HG03066 (cell line): ENCODE results near the gene ZNF433.
A peak's percentile ranks its signal among the peaks of the same experiment; 100 is the strongest.
"Not testable (repeated sequence)": the region's sequence is repeated elsewhere in the genome, so short reads cannot be mapped to it uniquely, and the experiment has no call there.

Source experiments
- ATAC-seq: cut with Tn5 transposase; IDR thresholded peaks from one replicate; pipeline ENCODE4 v1.9.1; 2021; ENCODE audit warnings: low read depth; ENCODE audit not compliant: unreplicated experiment

Gene ZNF433

DNA sequence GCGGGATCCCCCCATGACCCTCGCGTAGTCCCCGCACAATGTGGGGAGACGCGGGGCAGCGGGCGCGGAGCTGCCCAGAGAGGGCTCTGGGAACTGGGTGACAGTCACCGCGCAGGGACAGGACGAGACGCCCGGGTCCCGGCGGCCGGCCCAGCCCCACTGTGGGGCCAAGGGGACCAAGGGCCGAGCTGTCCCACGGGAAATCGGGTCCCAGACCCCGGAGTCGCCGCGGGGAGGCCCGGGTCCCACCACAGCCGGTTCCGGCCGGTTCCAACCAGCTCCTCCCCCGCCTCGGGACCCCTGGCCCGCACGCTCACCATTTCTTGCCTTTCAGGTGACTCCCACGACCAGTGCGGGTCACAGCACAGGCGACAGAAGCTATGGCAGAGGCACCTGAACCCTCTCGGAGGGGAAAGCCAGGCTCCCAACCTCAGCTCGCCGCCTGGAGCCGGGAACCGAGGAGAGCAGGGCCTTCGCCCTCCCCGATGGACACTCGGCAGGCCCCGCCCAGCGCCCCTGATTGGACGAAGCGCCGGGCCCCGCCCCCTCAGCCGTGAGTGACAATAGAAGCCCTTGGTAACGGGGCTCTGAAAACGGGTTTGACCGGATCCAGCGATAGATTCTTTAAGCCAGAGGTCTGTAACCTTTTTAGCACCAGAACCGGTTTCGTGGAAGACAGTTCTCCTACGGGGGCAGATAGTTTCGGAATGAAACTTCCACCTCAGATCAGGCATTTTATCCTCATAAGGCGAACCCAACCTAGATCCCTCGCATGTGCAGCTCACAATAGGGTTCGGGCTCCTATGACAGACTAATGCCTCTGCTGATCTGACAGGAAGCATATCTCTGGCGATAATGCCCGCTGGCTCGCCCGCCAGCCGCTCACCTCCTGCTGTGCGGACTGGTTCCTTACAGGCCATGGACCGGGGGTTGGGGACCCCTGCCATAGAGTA, at the start of gene ZNF433:
ZNF433 (minus strand) TSS at position 460 of the 953 bp plus-strand sequence; CDS start at position 320, 140 bp downstream.
- ATAC-seq: peak; percentile 86

DNA sequence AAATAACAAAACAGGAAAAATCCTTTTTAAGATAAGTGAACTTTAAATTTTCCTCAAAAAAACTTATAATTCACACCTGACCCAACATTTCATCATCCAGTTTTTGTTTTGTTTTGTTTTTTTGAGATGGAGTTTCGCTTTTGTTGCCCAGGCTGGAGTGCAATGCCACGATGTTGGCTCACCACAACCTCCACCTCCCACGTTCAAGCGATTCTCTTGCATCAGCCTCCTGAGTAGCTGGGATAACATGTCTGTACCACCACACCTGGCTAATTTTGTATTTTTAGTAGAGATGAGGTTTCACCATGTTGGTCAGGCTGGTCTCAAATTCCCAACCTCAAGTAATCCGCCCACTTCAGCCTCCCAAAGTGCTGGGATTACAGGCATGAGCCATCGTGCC, 47.9 kb upstream of the ZNF433 start:
- not testable (repeated sequence) for ATAC-seq

- no peak for ATAC-seq
These were observed 41.9 kb upstream of the ZNF433 start for GRCh38 chr19:12077375-12077774.

- ATAC-seq: not testable (repeated sequence)
These were observed 40.9 kb upstream of the ZNF433 start for GRCh38 chr19:12076331-12076730.

DNA sequence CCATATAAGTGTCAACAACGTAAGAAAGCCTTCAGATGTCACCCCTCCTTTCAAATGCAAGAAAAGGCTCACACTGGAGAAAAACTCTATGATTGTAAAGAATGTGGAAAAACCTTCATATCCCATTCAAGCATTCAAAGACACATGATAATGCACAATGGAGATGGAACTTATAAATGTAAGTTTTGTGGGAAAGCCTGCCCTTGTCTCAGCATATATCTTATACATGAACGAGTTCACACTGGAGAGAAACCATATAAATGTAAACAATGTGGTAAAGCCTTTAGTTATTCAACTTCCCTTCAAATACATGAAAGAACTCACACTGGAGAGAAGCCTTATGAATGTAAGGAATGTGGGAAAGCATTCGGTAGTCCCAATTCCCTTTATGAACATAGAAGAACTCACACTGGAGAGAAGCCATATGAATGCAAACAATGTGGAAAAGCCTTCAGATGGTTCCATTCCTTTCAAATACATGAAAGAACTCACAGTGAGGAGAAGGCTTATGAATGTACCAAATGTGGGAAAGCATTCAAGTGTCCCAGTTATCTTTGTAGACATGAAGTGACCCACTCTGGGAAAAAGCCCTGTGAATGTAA, 40.2 kb upstream of the ZNF433 start:
- no peak for ATAC-seq

- ATAC-seq: no peak
These were observed 29.4 kb upstream of the ZNF433 start, which contains the start of gene ZNF844 for GRCh38 chr19:12064590-12065538. TSS of gene ZNF844 (plus strand) at chr19:12064731. CDS start at chr19:12064874, 143 bp downstream.

DNA sequence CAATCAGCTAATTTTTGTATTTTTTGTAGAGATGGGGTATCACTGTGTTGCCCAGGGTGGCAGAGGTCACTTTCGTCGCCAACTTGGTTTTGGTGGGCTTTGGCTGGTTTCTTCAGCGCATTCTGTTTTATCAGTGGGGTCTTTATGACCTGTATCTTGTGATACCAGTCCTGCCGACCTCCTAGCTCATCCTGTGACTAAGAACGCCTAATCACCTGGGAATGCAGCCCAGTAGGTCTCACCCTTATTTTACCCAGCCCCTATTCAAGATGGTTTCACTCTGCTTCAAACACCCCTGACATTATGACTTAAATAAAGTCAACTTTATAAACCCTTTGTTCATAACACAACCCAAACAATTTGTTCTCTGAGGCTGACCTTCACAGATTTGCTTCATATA, 20.3 kb upstream of the ZNF433 start:
- ATAC-seq: no peak

DNA sequence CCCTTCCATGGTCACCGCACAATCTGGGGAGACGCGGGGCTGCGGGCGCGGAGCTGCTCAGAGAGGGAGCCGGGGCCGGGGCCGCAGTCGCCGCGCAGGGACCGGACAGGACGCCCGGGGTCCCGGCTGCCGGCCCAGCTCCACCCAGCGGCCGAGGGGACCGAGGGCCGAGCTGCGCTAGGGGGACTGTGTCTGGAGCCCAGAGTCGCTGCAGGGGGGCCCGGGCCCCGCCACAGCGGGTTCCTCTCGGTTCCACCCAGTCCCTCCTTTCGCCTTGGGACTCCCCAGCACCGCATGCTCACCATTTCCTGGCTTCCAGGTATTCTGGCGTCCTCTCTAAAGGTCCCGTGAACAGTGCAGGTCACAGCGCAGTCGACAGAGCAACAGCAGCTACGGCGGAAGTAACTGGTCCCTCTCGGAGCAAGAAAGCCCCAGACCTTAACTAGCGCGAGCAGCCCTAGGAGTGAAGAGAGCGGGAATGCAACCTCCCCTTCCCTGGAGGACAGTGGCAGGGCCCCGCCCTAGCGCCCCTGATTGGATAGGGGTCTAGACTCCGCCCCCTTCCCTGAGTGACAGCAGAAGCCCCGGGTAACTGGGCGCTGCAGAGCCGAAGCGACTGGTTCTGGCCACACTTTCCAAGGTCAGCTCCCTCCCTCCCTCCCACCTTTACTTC, 17.2 kb upstream of the ZNF433 start, which contains the start of gene ZNF878:
ZNF878 (minus strand) TSS at position 465 of the 673 bp plus-strand sequence; CDS start at position 305, 160 bp downstream.
- peak; percentile 82 for ATAC-seq

DNA sequence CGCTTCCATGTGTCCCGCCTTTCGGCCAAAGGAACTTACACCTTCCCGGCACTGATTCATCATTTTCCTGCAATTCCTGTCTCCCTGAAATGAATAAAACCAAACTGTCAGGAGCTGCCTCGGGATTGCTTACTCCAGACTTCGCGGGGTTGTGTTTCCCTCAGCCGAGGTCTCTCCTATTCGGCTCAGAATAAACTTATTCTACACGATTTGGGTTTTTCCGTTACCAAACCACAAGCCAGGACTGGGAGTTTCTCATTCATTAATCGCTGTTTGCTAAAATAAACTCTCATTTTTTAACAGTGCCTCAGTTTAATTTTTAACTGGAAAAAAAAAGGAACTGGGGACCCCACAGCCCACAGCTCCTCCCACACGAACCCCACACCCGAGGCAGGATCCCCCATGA, 16.6 kb upstream of the ZNF433 start:
- ATAC-seq: peak; percentile 21

GRCh38 chr19:12047868-12048267, 12.4 kb upstream of the ZNF433 start:
- ATAC-seq: no peak

- no peak for ATAC-seq
These were observed 8.4 kb upstream of the ZNF433 start for GRCh38 chr19:12043752-12044422.

DNA sequence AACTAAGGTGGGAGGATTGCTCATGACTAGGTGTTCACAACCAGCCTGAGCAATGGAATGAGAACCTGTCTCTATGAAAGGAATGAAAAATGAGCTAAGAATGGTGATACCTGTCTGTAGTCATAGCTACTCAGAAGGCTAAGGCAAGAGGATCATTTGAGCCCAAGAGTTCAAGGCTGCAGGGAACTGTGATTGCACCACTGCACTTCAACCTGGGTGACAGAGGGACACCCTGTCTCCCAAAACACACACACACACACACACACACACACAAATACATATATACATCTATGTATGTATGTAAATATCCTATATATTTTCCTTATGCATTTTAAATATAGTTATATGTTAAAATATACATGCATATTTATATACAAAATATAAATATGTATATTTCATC, 7.4 kb upstream of the ZNF433 start:
- ATAC-seq: no peak

GRCh38 chr19:12034620-12035019, 859 bp downstream of the ZNF433 start:
- ATAC-seq: no peak

DNA sequence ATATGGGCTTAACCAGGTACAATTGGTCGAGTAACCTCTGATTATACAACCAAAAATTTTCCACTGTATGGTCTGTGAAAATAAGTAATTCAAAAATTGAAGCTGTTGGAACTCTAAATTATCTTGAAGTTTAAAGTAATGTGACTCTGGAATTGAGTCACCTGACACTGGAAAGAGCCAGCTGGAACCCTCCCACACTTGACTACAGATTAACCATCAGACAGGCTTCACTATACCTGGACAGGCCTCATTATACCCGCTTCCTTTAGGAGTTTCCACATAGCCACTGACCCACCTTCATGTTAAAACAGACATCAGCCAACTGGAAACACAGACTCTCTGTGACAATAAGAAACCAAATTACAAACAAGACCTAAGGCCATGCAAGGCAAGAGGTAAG, 1.3 kb downstream of the ZNF433 start:
- ATAC-seq: no peak

DNA sequence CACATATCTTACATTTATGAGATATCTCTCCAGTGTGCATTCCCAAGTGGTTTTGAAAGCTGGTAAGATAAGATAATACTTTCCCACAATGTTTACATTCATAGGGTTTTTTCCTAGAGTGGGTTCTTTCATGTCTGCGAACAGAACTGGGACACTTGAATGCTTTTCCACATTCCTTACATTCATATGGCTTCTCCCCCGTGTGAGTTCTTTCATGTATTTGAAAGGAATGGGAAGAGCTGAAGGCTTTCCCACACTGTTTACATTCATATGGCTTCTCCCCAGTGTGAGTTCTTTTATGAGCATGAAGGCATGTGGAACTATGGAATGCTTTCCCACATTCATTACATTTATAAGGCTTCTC, 19.7 kb downstream of the ZNF433 start:
- ATAC-seq: no peak

- ATAC-seq: no peak
These were observed 20.3 kb downstream of the ZNF433 start for GRCh38 chr19:12015015-12015752.

DNA sequence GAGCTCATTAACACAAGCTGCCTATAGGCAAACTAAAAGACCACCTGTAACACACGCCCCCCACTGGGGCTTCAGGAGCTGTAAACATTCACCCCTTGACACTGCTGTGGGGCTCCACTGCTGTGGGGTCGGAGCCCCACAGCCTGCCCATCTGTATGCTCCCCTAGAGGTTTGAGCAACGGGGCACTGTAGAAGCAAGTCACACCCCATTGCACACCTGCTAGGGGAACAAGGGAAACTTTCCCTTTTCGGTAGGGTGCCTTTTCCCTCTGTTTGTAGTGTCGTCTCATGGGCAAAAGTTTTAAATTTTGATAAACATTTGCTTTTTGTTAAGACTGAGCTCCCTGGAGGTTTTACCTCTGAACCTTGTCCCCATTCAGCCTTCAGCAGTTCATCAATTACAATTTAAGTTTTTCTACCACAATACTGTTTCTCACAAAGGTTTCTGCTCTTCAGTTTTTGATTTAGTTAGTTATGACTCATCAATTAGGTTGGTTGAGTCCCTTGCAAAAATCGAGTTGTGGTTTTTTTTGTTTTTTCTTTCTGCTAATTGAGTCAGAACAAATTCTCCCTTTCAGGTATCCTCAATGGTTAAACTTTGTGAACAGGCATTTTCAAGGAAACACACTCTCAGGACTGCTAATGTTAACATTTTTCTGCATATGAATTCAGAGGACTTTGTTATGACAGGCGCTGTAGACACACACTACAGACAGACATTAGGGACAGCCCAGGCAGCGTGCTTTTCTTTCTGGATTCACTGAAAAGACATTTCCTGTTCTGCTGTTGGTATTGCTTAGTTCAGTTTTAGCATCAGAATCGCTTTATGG, 35.1 kb downstream of the ZNF433 start:
- no peak for ATAC-seq

GRCh38 chr19:11995174-11995573, 40.3 kb downstream of the ZNF433 start:
- ATAC-seq: no peak
